Endothelial cell of umbilical vein (primary cell): Measurements from ENCODE around the gene PDE4C.

Source experiments
- CTCF ChIP-seq, 2 donors: IDR thresholded peaks; 1 replicate in 1 of 2; 2 replicates in 1 of 2; pipeline ENCODE4 v1.5.1; 2011; ENCODE audit warnings: low read length in 2 of 2, mild to moderate bottlenecking in 2 of 2, moderate library complexity in 2 of 2, control low read depth in 1 of 2, inconsistent platforms in 1 of 2, low read depth in 1 of 2; ENCODE audit not compliant: insufficient read depth in 1 of 2; ENCODE audit errors: extremely low read depth in 1 of 2
- EZH2 ChIP-seq: IDR thresholded peaks from 2 replicates; pipeline ENCODE4 v1.6.1; 2012; ENCODE audit warnings: borderline replicate concordance, low read depth, mild to moderate bottlenecking, moderate library complexity, low read length, inconsistent platforms; ENCODE audit not compliant: severe bottlenecking
- FOS ChIP-seq: IDR thresholded peaks from 2 replicates; pipeline ENCODE4 v1.6.1; 2011; ENCODE audit warnings: mild to moderate bottlenecking, low read length, moderate library complexity, borderline replicate concordance; ENCODE audit not compliant: insufficient read depth
- GATA2 ChIP-seq: IDR thresholded peaks from 2 replicates; pipeline ENCODE4 v1.7.0; 2011; ENCODE audit warnings: low read depth, mild to moderate bottlenecking, moderate library complexity, mixed read lengths, low read length; ENCODE audit not compliant: insufficient read length, insufficient read depth
- JUN ChIP-seq: IDR thresholded peaks from 2 replicates; pipeline ENCODE4 v1.6.1; 2011; ENCODE audit warnings: borderline replicate concordance, low read depth; ENCODE audit not compliant: insufficient read length, insufficient read depth
- MAX ChIP-seq: IDR thresholded peaks from 2 replicates; pipeline ENCODE4 v1.6.1; 2011; ENCODE audit not compliant: insufficient read depth, insufficient read length
- MYC ChIP-seq: IDR thresholded peaks from one replicate; pipeline ENCODE4 v1.6.1; 2011; ENCODE audit warnings: mild to moderate bottlenecking, low read depth, low read length
- POLR2A ChIP-seq: IDR thresholded peaks from 2 replicates; pipeline ENCODE4 v1.6.1; 2012; ENCODE audit warnings: low read depth, mild to moderate bottlenecking, control low read depth, low read length
- POLR2AphosphoS5 ChIP-seq: IDR thresholded peaks from 2 replicates; pipeline ENCODE4 v1.6.1; 2012; ENCODE audit warnings: low read depth, mild to moderate bottlenecking, control low read depth, low read length, moderate library complexity; ENCODE audit not compliant: insufficient read depth

GRCh38 chr19:18233224-18233825 lies 7.1 kb upstream of the PDE4C start:
- TF ChIP-seq POLR2A, result no peak
- no peak for TF ChIP-seq CTCF (IDR thresholded peaks at IDR 0.05; ENCODE audit: extremely low read depth in 1 of 2, insufficient read depth in 1 of 2, low read depth in 1 of 2, low read length in 2 of 2)
- TF ChIP-seq POLR2AphosphoS5, result no peak
- no peak for TF ChIP-seq JUN
- TF ChIP-seq EZH2, result no peak
- no peak for TF ChIP-seq MAX
- no peak for TF ChIP-seq MYC
- TF ChIP-seq GATA2, result no peak
- no peak for TF ChIP-seq FOS
